HepG2 (cell line): ENCODE data around the gene SEMA4B. TPM values are rescaled to one million over a fixed set of nuclear protein-coding genes. Genes with fewer than 3 reads are reported as not detected.

Source experiments
- ATAC-seq: fragments of 200-7000 bp; cut with Tn5 transposase; 3 replicates; pipeline ENCODE4 v1.9.1; 2020; ENCODE audit warnings: mild to moderate bottlenecking, moderate library complexity
- BruUV-seq: library from RNA; stranded (reverse); fragments of 400-500 nt; replicated peaks from 2 replicates; lab custom pipeline; 2021; lab: Mats Ljungman, UMichigan
- CTCF ChIA-PET: fragments of 300-600 bp; formaldehyde crosslinking; extraction: SDS; loops from one replicate; lab custom pipeline; 2021; ENCODE audit warnings: low total read pairs, inconsistent platforms, low intra/inter-chr PET ratio; lab: Yijun Ruan, JAX
- POLR2A ChIA-PET: fragments of 350-600 bp; sonication (Branson Sonifier 250); formaldehyde crosslinking; loops from one replicate; lab custom pipeline; 2020; ENCODE audit warnings: antibody characterized with exemption, inconsistent platforms; lab: Yijun Ruan, JAX
- DNase-seq: peaks from one replicate; pipeline ENCODE4 v3.0.0-alpha.2; 2015; ENCODE audit warnings: low spot score
- FAIRE-seq: peaks from 3 replicates; lab custom pipeline; 2011; peaks lifted over from hg19 to GRCh38; lab: Jason Lieb, UNC
- H2AFZ ChIP-seq: one replicate; pipeline ENCODE4 v1.6.1; 2011; ENCODE audit warnings: low read length, inconsistent platforms
- H3K27ac ChIP-seq: fragments of 300-600 bp; 3 replicates; pipeline ENCODE4 v1.8.0; 2011; ENCODE audit warnings: mixed run types, mild to moderate bottlenecking, mixed read lengths, low read length, inconsistent platforms; ENCODE audit not compliant: insufficient read depth; ENCODE audit errors: extremely low read length
- H3K27me3 ChIP-seq, 2 experiments: fragments of 200-600 bp in 1 of 2; 2 replicates in 1 of 2; 3 replicates in 1 of 2; pipeline versions ENCODE4 v1.6.0 to v1.8.0; 2011; ENCODE audit warnings: low read length in 2 of 2, mild to moderate bottlenecking in 2 of 2, moderate library complexity in 2 of 2, inconsistent platforms in 1 of 2; ENCODE audit not compliant: insufficient read depth in 2 of 2, control insufficient read depth in 1 of 2
- H3K36me3 ChIP-seq, 2 experiments: fragments of 200-600 bp in 1 of 2; replicated peaks in 1 of 2; 2 replicates in 1 of 2; 3 replicates in 1 of 2; pipeline versions ENCODE4 v1.5.1 to v1.8.0; 2011; ENCODE audit warnings: low read length in 2 of 2, inconsistent platforms in 1 of 2; ENCODE audit not compliant: insufficient read depth in 2 of 2, control insufficient read depth in 1 of 2
- H3K4me1 ChIP-seq: 2 replicates; pipeline ENCODE4 v1.5.1; 2012; ENCODE audit warnings: low read length, inconsistent platforms; ENCODE audit not compliant: insufficient read depth
- H3K4me2 ChIP-seq: 2 replicates; pipeline ENCODE4 v1.6.0; 2011; ENCODE audit warnings: low read depth, low read length, inconsistent platforms
- H3K4me3 ChIP-seq, 3 experiments: fragments of 200-600 bp in 1 of 3; sonication (generic), shearing (Covaris generic) in 1 of 3; replicated peaks in 1 of 3; 2 replicates each; pipeline ENCODE4 v1.5.1; 2011 to 2016; ENCODE audit warnings: low read length in 3 of 3, inconsistent platforms in 2 of 3, low read depth in 2 of 3, mild to moderate bottlenecking in 2 of 3, control low read depth in 1 of 3, mixed read lengths in 1 of 3; ENCODE audit not compliant: insufficient read depth in 1 of 3
- H3K79me2 ChIP-seq: one replicate; pipeline ENCODE4 v1.6.1; 2011; ENCODE audit warnings: low read length, inconsistent platforms; ENCODE audit not compliant: insufficient read depth
- H3K9ac ChIP-seq: 2 replicates; pipeline ENCODE4 v1.6.0; 2011; ENCODE audit warnings: mild to moderate bottlenecking, low read depth, low read length, inconsistent platforms; ENCODE audit not compliant: insufficient read depth
- H3K9me3 ChIP-seq: 2 replicates; pipeline ENCODE4 v1.5.1; 2012; ENCODE audit warnings: mild to moderate bottlenecking, low read length
- H4K20me1 ChIP-seq: 2 replicates; pipeline ENCODE4 v1.6.0; 2011; ENCODE audit warnings: inconsistent platforms, mild to moderate bottlenecking, low read length, moderate library complexity; ENCODE audit not compliant: insufficient read depth
- ADNP ChIP-seq: sonication (generic); formaldehyde crosslinking; IDR thresholded peaks from 2 replicates; pipeline ENCODE4 v1.4.0; 2020; ENCODE audit warnings: missing genetic modification reagents
- FOSL2 ChIP-seq: sonication (generic); formaldehyde crosslinking; IDR thresholded peaks from 2 replicates; pipeline ENCODE4 v1.4.0; 2020; ENCODE audit warnings: missing genetic modification reagents
- HOXA5 ChIP-seq: sonication (generic); formaldehyde crosslinking; IDR thresholded peaks from 2 replicates; pipeline ENCODE4 v1.4.0; 2020; ENCODE audit warnings: missing genetic modification reagents
- RCOR2 ChIP-seq: IDR thresholded peaks from 2 replicates; pipeline ENCODE4 v1.6.1; 2016; ENCODE audit warnings: missing biosample characterization, missing genetic modification reagents
- RXRA ChIP-seq: sonication (generic); formaldehyde crosslinking; IDR thresholded peaks from 2 replicates; pipeline ENCODE4 v1.5.1; 2020; ENCODE audit warnings: missing genetic modification reagents
- ZNF850 ChIP-seq: sonication (generic); formaldehyde crosslinking; conservative IDR thresholded peaks from 2 replicates; pipeline ENCODE4 v1.9.0; 2021; ENCODE audit warnings: mild to moderate bottlenecking, missing genetic modification reagents
- WGBS: methylation state at CpG from one replicate; pipeline ENCODE4 v1.1.6; 2017; ENCODE audit warnings: low lambda C conversion rate; 5-methylcytosine and 5-hydroxymethylcytosine counted together
- in situ Hi-C: cut with HindIII; loops from 2 replicates; pipeline ENCODE4 v1.10.0; 2017; ENCODE audit warnings: low pct_unique_long_range_greater_than_20kb; ENCODE audit not compliant: extremely low pct_ligation_motif_present
- intact Hi-C: fragments of 100-400 bp; cut with micrococcal nuclease; formaldehyde crosslinking; loops from one replicate; pipeline ENCODE4 v1.10.0; 2022; ENCODE audit not compliant: unreplicated experiment
- polyA plus RNA-seq, 8 experiments: library from polyadenylated mRNA; depleted of rRNA in 3 of 8; stranded (reverse) in 7 of 8; unstranded in 1 of 8; fragments of >200 nt; fragmentation: Illumina TruSeq in 4 of 8; extraction: Trizol in 4 of 8; gene quantifications; 2 replicates each; pipeline versions ENCODE4 v1.2.1 to v1.2.3, GENCODE V29; 2011 to 2016; ENCODE audit warnings: low read depth in 4 of 8, missing spikeins in 1 of 8, mixed read lengths in 1 of 8; ENCODE audit not compliant: insufficient read depth in 1 of 8
- total RNA-seq, 5 experiments: library from RNA; depleted of rRNA; stranded (reverse); fragments of >200 nt; fragmentation: Illumina TruSeq; extraction: Trizol; gene quantifications; 2 replicates each; pipeline ENCODE4 v1.2.3, GENCODE V29; 2016; ENCODE audit warnings: low read depth in 1 of 5
- TF ChIP-seq, protein P1 (sequence below): sonication (generic); formaldehyde crosslinking; IDR thresholded peaks from 2 replicates; pipeline ENCODE4 v1.8.0; 2022; ENCODE audit warnings: low read depth, missing genetic modification reagents

Gene SEMA4B
- total and polyA plus RNA-seq, 2 of the 13 experiments (the other 11 are each of a cell fraction or from before 2014, with no cell fraction given), result 2.1 to 17.0 TPM

DNA sequence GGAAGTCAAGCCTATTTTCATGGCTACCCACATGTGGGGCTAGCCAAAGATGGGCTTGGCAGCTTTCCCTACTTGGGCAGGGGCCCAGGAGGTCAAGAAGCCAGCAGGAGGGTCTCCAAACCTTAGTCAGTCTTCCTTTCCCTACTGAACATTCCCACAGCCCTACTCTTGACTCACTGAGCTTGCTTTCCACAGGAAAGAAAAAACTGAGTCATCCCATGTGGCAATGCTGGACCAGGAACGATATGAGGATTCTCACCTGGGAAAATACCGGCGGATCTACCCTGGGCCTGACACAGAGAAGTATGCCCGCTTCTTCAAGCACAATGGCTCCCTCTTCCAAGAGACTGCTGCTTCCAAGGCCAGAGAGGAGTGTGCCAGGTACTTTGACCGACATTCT is 60.7 kb downstream of the SEMA4B start:
- Histone ChIP-seq H3K27ac (no peak overlapping the region), H3K9me3 (no peaks in the 10 kb centered on the region), H4K20me1 (no peaks in the 10 kb centered on the region)
- ATAC-seq, result no peak
- DNase-seq, result no peak
- TF ChIP-seq ADNP (CRISPR knock-in tag) (no peak), FOSL2 (CRISPR knock-in tag) (0 out of 2 replicates have a peak, but pooled peaks have one; percentile 18)
- TF ChIP-seq, all 625 proteins: peak for 1
- Histone ChIP-seq H3K9ac (no peak overlapping the region), H3K4me3 (no peak overlapping the region), H3K36me3 (no peaks in the 10 kb centered on the region), H3K79me2 (peaks cover 13% of the 10 kb centered on the region), H3K4me1 (peaks cover 40% of the 10 kb centered on the region), H3K4me2 (no peak overlapping the region), H3K27me3 (no peaks in the 10 kb centered on the region; a peak in 1 of 5 replicates), H2AFZ (no peak overlapping the region)
- in situ Hi-C loops (no loop called here), intact Hi-C loops (no loop called here)
- no peak for FAIRE-seq
- no TSS peak for BruUV-seq
- CTCF ChIA-PET, result no interaction called here
- POLR2A ChIA-PET, result interaction anchor here (2.4 to 4.0 kb wide), 2 partner anchors 12 to 28 kb away, joined by 7 to 20 read pairs; partner anchors contain the start of genes CIB1, GDPGP1 and TTLL13
- 67% methylated on average over 5 of the region's 5 CpGs for WGBS

GRCh38 chr15:90262426-90262825 is 61.3 kb downstream of the SEMA4B start:
- Histone ChIP-seq H3K4me1 (peaks cover 46% of the 10 kb centered on the region), H3K27me3 (no peaks in the 10 kb centered on the region; a peak in 1 of 5 replicates), H3K36me3 (no peaks in the 10 kb centered on the region), H3K9ac (0 out of 2 replicates have a peak overlapping the region, but pooled peaks have one; percentile 36), H3K4me2 (peak overlapping the region; percentile 87; the same call in 1 of the 2 replicates), H3K9me3 (no peaks in the 10 kb centered on the region), H4K20me1 (peaks cover under 1% of the 10 kb centered on the region), H3K79me2 (peaks cover 19% of the 10 kb centered on the region), H3K27ac (no peak overlapping the region), H2AFZ (no peak overlapping the region), H3K4me3 (no peak overlapping the region)
- ATAC-seq, result no peak
- FAIRE-seq, result no peak
- DNase-seq, result no peak
- in situ Hi-C loops, result no loop called here
- TF ChIP-seq RXRA, result no peak
- TF ChIP-seq RCOR2 (CRISPR knock-in tag), result no peak
- TF ChIP-seq, protein P1, sequence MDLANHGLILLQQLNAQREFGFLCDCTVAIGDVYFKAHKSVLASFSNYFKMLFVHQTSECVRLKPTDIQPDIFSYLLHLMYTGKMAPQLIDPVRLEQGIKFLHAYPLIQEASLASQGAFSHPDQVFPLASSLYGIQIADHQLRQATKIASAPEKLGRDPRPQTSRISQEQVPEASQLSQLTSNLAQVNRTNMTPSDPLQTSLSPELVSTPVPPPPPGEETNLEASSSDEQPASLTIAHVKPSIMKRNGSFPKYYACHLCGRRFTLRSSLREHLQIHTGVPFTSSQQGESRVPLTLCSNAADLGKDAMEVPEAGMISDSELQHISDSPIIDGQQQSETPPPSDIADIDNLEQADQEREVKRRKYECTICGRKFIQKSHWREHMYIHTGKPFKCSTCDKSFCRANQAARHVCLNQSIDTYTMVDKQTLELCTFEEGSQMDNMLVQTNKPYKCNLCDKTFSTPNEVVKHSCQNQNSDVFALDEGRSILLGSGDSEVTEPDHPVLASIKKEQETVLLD (CRISPR knock-in tag), result no peak
- no peak for TF ChIP-seq ZNF850 (CRISPR knock-in tag)
- TF ChIP-seq HOXA5, result no peak
- ChIA-PET POLR2A (interaction anchor here (2.4 to 4.0 kb wide), 2 partner anchors 13 to 29 kb away, joined by 7 to 20 read pairs; partner anchors contain the start of genes CIB1, GDPGP1 and TTLL13), CTCF (no interaction called here)
- intact Hi-C loops, result no loop called here
- WGBS, result 82% methylated on average over 5 of the region's 5 CpGs
- BruUV-seq, result no TSS peak
